GM12892 (cell line): Measurements from ENCODE around the gene DDX54.

Source experiments
- POLR2A ChIP-seq: IDR thresholded peaks from 2 replicates; pipeline ENCODE4 v1.6.1; 2011; ENCODE audit warnings: low read depth, low read length, control low read depth
- TAF1 ChIP-seq: IDR thresholded peaks from 2 replicates; pipeline ENCODE4 v1.6.1; 2011; ENCODE audit warnings: low read depth, mild to moderate bottlenecking, control low read depth, low read length, borderline replicate concordance

- TF ChIP-seq POLR2A = no peak
- TF ChIP-seq TAF1 = no peak
These were observed 9.7 kb upstream of the DDX54 start for GRCh38 chr12:113194971-113195391.
